ENCODE measurements around the gene SLC18B1. TPM values are rescaled to one million over a fixed set of nuclear protein-coding genes. Genes with fewer than 3 reads are reported as not detected.

The SLC18B1 gene
- total RNA-seq, 4 donors from 2014 or later, result 0.51 to 38.7 (median 8.0) TPM

DNA sequence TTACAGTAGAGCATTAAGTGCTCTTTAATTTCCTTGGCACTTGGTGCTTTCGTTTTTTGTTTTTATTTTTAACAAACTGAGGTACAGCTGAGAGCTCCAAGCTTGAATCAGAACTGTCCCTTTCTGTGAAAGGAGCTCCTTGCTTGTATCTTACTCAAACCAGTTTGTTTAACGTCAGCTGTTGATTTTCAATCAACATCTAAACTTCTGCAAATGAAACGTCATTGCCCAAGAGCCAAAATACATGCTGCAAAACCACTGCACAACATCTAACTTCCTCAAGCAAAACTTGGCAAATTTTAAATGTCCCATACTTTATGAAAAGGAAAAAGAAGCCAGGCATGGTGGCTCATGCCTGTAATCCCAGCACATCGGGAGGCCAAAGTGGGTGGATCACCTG is 55.9 kb downstream of the SLC18B1 start:
- Histone ChIP-seq H3K27me3 (no peaks in the 10 kb centered on the region), H3K36me3 (no peaks in the 10 kb centered on the region), H3K4me1 (no peaks in the 10 kb centered on the region), H3K4me3 (no peak overlapping the region), H3K27ac (no peak overlapping the region), H3K9me3 (no peaks in the 10 kb centered on the region)
- no peak for DNase-seq
- intact Hi-C loops (cut with DNase I; ENCODE audit: low total_unique reads), result no loop called here
- TF ChIP-seq, protein P1, sequence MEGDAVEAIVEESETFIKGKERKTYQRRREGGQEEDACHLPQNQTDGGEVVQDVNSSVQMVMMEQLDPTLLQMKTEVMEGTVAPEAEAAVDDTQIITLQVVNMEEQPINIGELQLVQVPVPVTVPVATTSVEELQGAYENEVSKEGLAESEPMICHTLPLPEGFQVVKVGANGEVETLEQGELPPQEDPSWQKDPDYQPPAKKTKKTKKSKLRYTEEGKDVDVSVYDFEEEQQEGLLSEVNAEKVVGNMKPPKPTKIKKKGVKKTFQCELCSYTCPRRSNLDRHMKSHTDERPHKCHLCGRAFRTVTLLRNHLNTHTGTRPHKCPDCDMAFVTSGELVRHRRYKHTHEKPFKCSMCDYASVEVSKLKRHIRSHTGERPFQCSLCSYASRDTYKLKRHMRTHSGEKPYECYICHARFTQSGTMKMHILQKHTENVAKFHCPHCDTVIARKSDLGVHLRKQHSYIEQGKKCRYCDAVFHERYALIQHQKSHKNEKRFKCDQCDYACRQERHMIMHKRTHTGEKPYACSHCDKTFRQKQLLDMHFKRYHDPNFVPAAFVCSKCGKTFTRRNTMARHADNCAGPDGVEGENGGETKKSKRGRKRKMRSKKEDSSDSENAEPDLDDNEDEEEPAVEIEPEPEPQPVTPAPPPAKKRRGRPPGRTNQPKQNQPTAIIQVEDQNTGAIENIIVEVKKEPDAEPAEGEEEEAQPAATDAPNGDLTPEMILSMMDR (IDR thresholded peaks at IDR 0.05), result no peak
- TF ChIP-seq POLR2A (IDR thresholded peaks at IDR 0.05), result no peak

DNA sequence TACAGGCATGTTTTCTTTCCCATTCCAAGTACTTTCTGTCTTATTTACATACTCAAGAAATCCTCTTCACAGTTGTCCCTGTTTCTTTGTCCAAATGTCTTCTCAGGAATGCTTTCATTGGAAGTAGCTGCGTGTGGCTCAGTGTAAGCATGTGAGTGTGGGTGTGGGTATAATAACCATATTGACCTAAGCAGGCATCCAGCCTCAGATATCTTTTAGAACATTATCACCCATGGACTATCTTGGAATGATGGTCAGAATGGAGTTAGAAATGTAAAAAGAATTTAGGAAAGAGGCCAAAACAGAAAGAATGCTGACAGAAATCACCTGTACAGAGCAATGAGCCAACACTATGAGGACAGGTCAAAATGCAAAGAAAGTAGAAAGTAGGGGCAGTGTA is 57.2 kb downstream of the SLC18B1 start:
- no peaks in the 10 kb centered on the region for H3K36me3 ChIP-seq
- no peak for DNase-seq
- intact Hi-C loops (cut with DNase I; ENCODE audit: low total_unique reads), result no loop called here
- TF ChIP-seq POLR2A (IDR thresholded peaks at IDR 0.05), result no peak
- TF ChIP-seq, protein P1 (IDR thresholded peaks at IDR 0.05), result no peak
- no peaks in the 10 kb centered on the region for H3K27me3 ChIP-seq
- H3K9me3 ChIP-seq, result no peaks in the 10 kb centered on the region
- H3K4me3 ChIP-seq, result no peak overlapping the region
- H3K4me1 ChIP-seq, result no peaks in the 10 kb centered on the region
- H3K27ac ChIP-seq, result no peak overlapping the region

DNA sequence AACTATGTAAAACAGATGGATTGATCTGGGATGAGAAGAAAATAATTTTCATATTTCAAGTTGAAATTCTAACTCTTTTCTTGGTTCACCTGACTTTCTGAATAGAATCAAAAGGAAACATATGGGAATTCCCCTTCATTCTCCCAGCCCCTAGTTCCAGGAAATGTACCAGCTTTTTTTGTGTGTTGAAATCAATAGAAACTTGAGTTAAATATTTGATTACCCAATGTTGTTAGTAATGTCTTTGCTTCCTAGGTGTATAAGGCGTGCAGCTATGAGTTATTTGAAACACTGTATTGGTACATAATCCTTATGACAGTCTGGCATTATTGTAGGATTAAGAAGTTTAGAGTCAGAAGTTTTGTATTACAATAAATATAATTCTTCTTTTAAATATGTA is 62.2 kb downstream of the SLC18B1 start:
- Histone ChIP-seq H3K36me3 (no peaks in the 10 kb centered on the region), H3K4me3 (no peak overlapping the region), H3K27ac (no peak overlapping the region), H3K27me3 (no peaks in the 10 kb centered on the region), H3K4me1 (no peaks in the 10 kb centered on the region), H3K9me3 (no peaks in the 10 kb centered on the region)
- DNase-seq, result no peak
- intact Hi-C loops (cut with DNase I; ENCODE audit: low total_unique reads), result no loop called here
- TF ChIP-seq, protein P1 (IDR thresholded peaks at IDR 0.05), result no peak
- TF ChIP-seq POLR2A (IDR thresholded peaks at IDR 0.05), result no peak

DNA sequence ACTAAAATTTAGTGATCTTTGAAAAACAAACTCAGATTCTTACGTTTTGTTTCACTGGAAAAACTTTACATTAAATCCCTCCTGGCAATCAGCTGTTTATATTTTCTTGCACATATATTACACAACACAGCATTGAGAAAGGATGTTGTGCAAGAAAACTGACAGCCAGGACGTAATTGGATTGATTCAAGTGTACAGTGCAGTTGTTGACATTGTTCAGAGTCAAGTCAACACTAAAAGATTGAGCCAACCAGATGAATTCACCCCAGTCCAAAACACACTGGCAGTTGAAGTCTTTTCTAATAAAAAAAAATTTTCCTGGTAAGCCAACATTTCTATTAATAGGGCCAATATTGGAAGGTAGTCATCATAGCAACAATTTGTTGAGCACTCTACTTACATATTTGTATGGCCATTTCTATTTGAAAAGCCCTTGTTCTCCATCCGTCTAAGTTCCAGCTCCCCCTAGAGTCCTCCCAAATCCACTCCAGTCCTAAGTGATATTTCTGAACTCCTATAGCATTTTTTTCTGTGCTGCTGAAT is 63.7 kb downstream of the SLC18B1 start:
- Histone ChIP-seq H3K4me3 (no peak overlapping the region), H3K4me1 (no peaks in the 10 kb centered on the region), H3K27ac (no peak overlapping the region), H3K9me3 (no peaks in the 10 kb centered on the region), H3K27me3 (no peaks in the 10 kb centered on the region), H3K36me3 (no peaks in the 10 kb centered on the region)
- intact Hi-C loops (cut with DNase I; ENCODE audit: low total_unique reads), result no loop called here
- DNase-seq, result no peak
- TF ChIP-seq, protein P1 (IDR thresholded peaks at IDR 0.05), result no peak
- TF ChIP-seq POLR2A (IDR thresholded peaks at IDR 0.05), result no peak

DNA sequence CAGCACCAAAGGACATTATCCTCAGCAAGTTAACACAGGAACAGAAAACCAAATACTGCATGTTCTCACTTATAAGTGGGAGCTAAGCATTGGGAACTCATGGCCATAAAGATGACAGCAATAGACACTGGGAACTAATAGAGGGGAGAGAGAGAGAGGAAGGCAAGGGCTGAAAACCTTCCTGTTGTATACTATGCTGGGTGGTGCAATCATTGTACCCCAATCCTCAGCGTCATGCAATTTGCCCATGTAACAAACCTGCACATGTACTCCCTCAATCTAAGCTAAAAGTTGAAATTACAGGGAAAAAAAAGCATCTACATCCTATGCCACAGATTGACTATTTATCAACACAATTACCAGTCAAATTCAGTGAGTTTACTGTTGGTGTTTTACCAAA is 64.6 kb downstream of the SLC18B1 start:
- Histone ChIP-seq H3K36me3 (no peaks in the 10 kb centered on the region), H3K4me1 (no peaks in the 10 kb centered on the region), H3K27ac (no peak overlapping the region), H3K9me3 (no peaks in the 10 kb centered on the region), H3K4me3 (no peak overlapping the region), H3K27me3 (no peaks in the 10 kb centered on the region)
- no peak for DNase-seq
- TF ChIP-seq POLR2A (IDR thresholded peaks at IDR 0.05), result no peak
- TF ChIP-seq, protein P1 (IDR thresholded peaks at IDR 0.05), result no peak
- intact Hi-C loops (cut with DNase I; ENCODE audit: low total_unique reads), result no loop called here
